Activated T-cell treated with anti-CD3 and anti-CD28 coated beads for 48 hours (primary cell): ENCODE data around the gene FOXJ3.

Experiments
- DNase-seq: peaks from one replicate; pipeline ENCODE4 v3.0.0-alpha.2; 2020; ENCODE audit warnings: low read depth

The FOXJ3 gene

GRCh38 chr1:42311138-42311537, 23.9 kb downstream of the FOXJ3 start:
- DNase-seq, result no peak

GRCh38 chr1:42306977-42307376, 28.1 kb downstream of the FOXJ3 start:
- DNase-seq, result no peak

GRCh38 chr1:42305639-42306038, 29.4 kb downstream of the FOXJ3 start:
- no peak for DNase-seq

- no peak for DNase-seq
These were observed 33.0 kb downstream of the FOXJ3 start for GRCh38 chr1:42302034-42302433.

- no peak for DNase-seq
These were observed 36.5 kb downstream of the FOXJ3 start for GRCh38 chr1:42298520-42298919.

GRCh38 chr1:42295816-42296215, 39.2 kb downstream of the FOXJ3 start:
- no peak for DNase-seq

GRCh38 chr1:42290130-42290529, 44.9 kb downstream of the FOXJ3 start:
- DNase-seq, result no peak

GRCh38 chr1:42288311-42288985, 46.6 kb downstream of the FOXJ3 start:
- no peak for DNase-seq

GRCh38 chr1:42282867-42283583, 52.0 kb downstream of the FOXJ3 start:
- no peak for DNase-seq

GRCh38 chr1:42282024-42282579, 52.9 kb downstream of the FOXJ3 start:
- no peak for DNase-seq

- DNase-seq, result no peak
These were observed 54.2 kb downstream of the FOXJ3 start for GRCh38 chr1:42280821-42281220.

- no peak for DNase-seq
These were observed 56.0 kb downstream of the FOXJ3 start for GRCh38 chr1:42279055-42279454.

GRCh38 chr1:42272920-42273319, 62.1 kb downstream of the FOXJ3 start:
- no peak for DNase-seq

- no peak for DNase-seq
These were observed 67.1 kb downstream of the FOXJ3 start for GRCh38 chr1:42267904-42268303.

GRCh38 chr1:42266253-42267135, 68.5 kb downstream of the FOXJ3 start:
- no peak for DNase-seq

- DNase-seq, result no peak
These were observed 70.4 kb downstream of the FOXJ3 start for GRCh38 chr1:42264511-42265190.

- DNase-seq, result no peak
These were observed 72.0 kb downstream of the FOXJ3 start for GRCh38 chr1:42263019-42263418.

- DNase-seq, result no peak
These were observed 74.5 kb downstream of the FOXJ3 start for GRCh38 chr1:42260376-42261070.

- no peak for DNase-seq
These were observed 75.3 kb downstream of the FOXJ3 start for GRCh38 chr1:42259739-42260064.

GRCh38 chr1:42259059-42259738, 75.8 kb downstream of the FOXJ3 start:
- no peak for DNase-seq

- no peak for DNase-seq
These were observed 76.8 kb downstream of the FOXJ3 start for GRCh38 chr1:42258218-42258617.
